GM13976 (cell line): Measurements from ENCODE around the gene SOCS6.

Experiments used
- DNase-seq: peaks from one replicate; pipeline ENCODE4 v3.0.0; 2012; ENCODE audit warnings: low spot score
- CTCF ChIP-seq: IDR thresholded peaks from 2 replicates; pipeline ENCODE4 v1.5.1; 2012; ENCODE audit warnings: borderline replicate concordance, mild to moderate bottlenecking; ENCODE audit not compliant: insufficient read depth; ENCODE audit errors: extremely low read depth, missing control alignments, control extremely low read depth
- in situ Hi-C: fragments of 300-500 bp; cut with MboI; formaldehyde crosslinking; loops from one replicate; pipeline ENCODE4 v1.12.0; 2022; ENCODE audit warnings: low sequenced_read_pairs, mixed read lengths, inconsistent platforms; ENCODE audit not compliant: unreplicated experiment

Gene SOCS6

GRCh38 chr18:70289351-70290312 is 787 bp downstream of the SOCS6 start:
- no peak for TF ChIP-seq CTCF
- peak; percentile 80 for DNase-seq
- in situ Hi-C loops = no loop called here

GRCh38 chr18:70290482-70291294 is 1.8 kb downstream of the SOCS6 start:
- in situ Hi-C loops = no loop called here
- TF ChIP-seq CTCF = no peak
- no peak for DNase-seq

- DNase-seq = no peak
- no peak for TF ChIP-seq CTCF
- in situ Hi-C loops = no loop called here
These were observed 2.4 kb downstream of the SOCS6 start for GRCh38 chr18:70291295-70291574.

GRCh38 chr18:70292628-70293027 is 3.8 kb downstream of the SOCS6 start:
- no peak for DNase-seq
- in situ Hi-C loops = no loop called here
- TF ChIP-seq CTCF = no peak

- in situ Hi-C loops = no loop called here
- TF ChIP-seq CTCF = no peak
- peak; percentile 34 for DNase-seq
These were observed 4.3 kb downstream of the SOCS6 start for GRCh38 chr18:70293166-70293565.

- TF ChIP-seq CTCF = no peak
- in situ Hi-C loops = no loop called here
- DNase-seq = no peak
These were observed 5.8 kb downstream of the SOCS6 start for GRCh38 chr18:70294471-70295191.
